Motor neuron (in vitro differentiated cells): Measurements from ENCODE around the gene FOXL3. TPM values are rescaled to one million over a fixed set of nuclear protein-coding genes. Genes with fewer than 3 reads are reported as not detected.
A peak's percentile ranks its signal among the peaks of the same experiment; 100 is the strongest.
"Not testable (repeated sequence)": the region's sequence is repeated elsewhere in the genome, so short reads cannot be mapped to it uniquely, and the experiment has no call there.

ENCODE experiments used
- ATAC-seq, 8 experiments: fragments of 200-7000 bp; cut with Tn5 transposase; replicated peaks in 6 of 8; 2 replicates each; pipeline ENCODE4 v1.8.0; 2021; ENCODE audit warnings: mild to moderate bottlenecking in 8 of 8, moderate library complexity in 8 of 8
- H3K27ac ChIP-seq, 2 donors: fragments of 250-450 bp; sonication (Bioruptor Pico); 2 replicates each; pipeline ENCODE4 v1.9.0; 2021; ENCODE audit warnings: antibody characterized with exemption in 2 of 2, mild to moderate bottlenecking in 2 of 2, moderate library complexity in 1 of 2
- H3K4me1 ChIP-seq, 2 donors: fragments of 250-450 bp; sonication (Bioruptor Pico); replicated peaks in 1 of 2; 2 replicates each; pipeline ENCODE4 v1.6.1; 2021; ENCODE audit warnings: antibody characterized with exemption in 2 of 2, mild to moderate bottlenecking in 2 of 2, moderate library complexity in 1 of 2
- H3K4me3 ChIP-seq, 5 donors: fragments of 250-450 bp; sonication (Bioruptor Pico); 2 replicates each; pipeline ENCODE4 v1.9.0; 2021; ENCODE audit warnings: antibody characterized with exemption in 5 of 5, mild to moderate bottlenecking in 5 of 5, moderate library complexity in 4 of 5
- WGBS, 10 experiments: fragments of 450-650 bp; shearing (Covaris generic); methylation state at CpG; one replicate each; pipeline ENCODE4 v1.0.0; 2022; 5-methylcytosine and 5-hydroxymethylcytosine counted together
- in situ Hi-C, 9 experiments: fragments of 400-800 bp; cut with MboI; loops; one replicate each; pipeline ENCODE4 v1.15.0; 2021; ENCODE audit warnings: low sequenced_read_pairs in 9 of 9, low pct_unique_long_range_greater_than_20kb in 2 of 9; ENCODE audit not compliant: unreplicated experiment in 9 of 9
- total RNA-seq, 8 experiments: library from RNA; unstranded; fragments of 300-600 nt; gene quantifications; 2 replicates each; pipeline versions ENCODE4 v1.2.3 to v1.2.4, GENCODE V29; 2022

The FOXL3 gene
- total RNA-seq, 8 experiments from 2014 or later = not detected

DNA sequence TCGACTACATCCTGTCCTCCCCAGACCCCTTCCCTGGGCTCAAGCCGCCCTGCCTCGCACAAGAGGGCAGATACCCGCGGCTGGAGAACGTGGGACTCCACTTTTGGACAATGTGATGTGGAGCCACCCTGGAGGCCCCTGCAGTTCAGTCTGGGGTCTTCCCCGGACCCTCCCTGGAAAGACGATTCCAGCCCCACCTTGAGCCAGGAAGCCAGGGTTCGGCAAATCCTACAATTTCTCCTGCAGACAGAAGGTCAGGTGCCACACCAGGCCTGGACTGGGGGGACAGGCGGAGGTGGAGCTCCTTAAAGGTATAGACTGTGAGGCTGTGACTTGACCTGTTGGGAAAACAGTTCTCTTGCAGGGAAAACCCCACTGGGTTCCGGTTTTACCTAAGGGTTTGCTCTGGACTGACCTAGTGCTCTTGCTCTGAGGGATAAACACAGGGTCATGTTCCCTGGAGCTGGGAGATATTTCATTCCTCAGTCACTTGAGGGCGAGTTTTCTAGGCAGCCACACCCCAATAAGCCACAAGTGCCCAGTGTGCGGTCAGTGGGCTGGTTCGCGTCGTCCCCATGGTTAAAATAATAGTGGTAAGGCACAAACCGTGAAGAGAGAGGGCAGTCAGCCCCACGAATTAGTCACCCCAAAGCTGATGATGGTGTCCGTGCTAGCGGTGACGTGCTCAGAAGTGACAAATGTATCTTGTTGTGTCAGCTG, 1.6 kb downstream of the FOXL3 start:
- no peak overlapping the region for H3K27ac ChIP-seq
- peaks cover 0 to 3% of the 10 kb centered on the region in 2 donors for H3K4me1 ChIP-seq
- in situ Hi-C loops = no loop called here
- 47 to 80% (median 62%) methylated on average over 2 to 10 of the region's 21 CpGs; no CpG with 5 or more reads in 3 of the 10 experiments for WGBS, 10 experiments
- no peak overlapping the region for H3K4me3 ChIP-seq
- ATAC-seq = no peak

- in situ Hi-C loops = no loop called here
- WGBS, 10 experiments = 18 to 100% (median 78%) methylated on average over 1 to 6 of the region's 7 CpGs
- no peak for ATAC-seq
- H3K27ac ChIP-seq = no peak overlapping the region
- H3K4me1 ChIP-seq = peaks cover 0 to 3% of the 10 kb centered on the region in 2 donors
- H3K4me3 ChIP-seq = no peak overlapping the region
Measured at GRCh38 chr7:292226-292625, 2.3 kb downstream of the FOXL3 start.

- H3K4me3 ChIP-seq = no peak overlapping the region
- 0 to 80% (median 71%) methylated on average over 1 to 10 of the region's 15 CpGs; no CpG with 5 or more reads in 5 of the 10 experiments for WGBS, 10 experiments
- H3K4me1 ChIP-seq = peaks cover 0 to 3% of the 10 kb centered on the region in 2 donors
- ATAC-seq = no peak
- in situ Hi-C loops = no loop called here
- H3K27ac ChIP-seq = no peak overlapping the region
Measured at GRCh38 chr7:292826-293225, 2.9 kb downstream of the FOXL3 start.

- no peak overlapping the region for H3K4me3 ChIP-seq
- no peak overlapping the region for H3K27ac ChIP-seq
- 20 to 87% (median 52%) methylated on average over 1 to 14 of the region's 23 CpGs; no CpG with 5 or more reads in 2 of the 10 experiments for WGBS, 10 experiments
- ATAC-seq = no peak
- H3K4me1 ChIP-seq = peaks cover 0 to 3% of the 10 kb centered on the region in 2 donors
- in situ Hi-C loops = no loop called here
Measured at GRCh38 chr7:293681-294439, 3.9 kb downstream of the FOXL3 start.

GRCh38 chr7:294440-295154, 4.6 kb downstream of the FOXL3 start:
- H3K4me3 ChIP-seq = no peak overlapping the region
- H3K27ac ChIP-seq = no peak overlapping the region
- H3K4me1 ChIP-seq = peaks cover 0 to 3% of the 10 kb centered on the region in 2 donors
- in situ Hi-C loops = no loop called here
- 47 to 100% (median 84%) methylated on average over 2 to 18 of the region's 25 CpGs; no CpG with 5 or more reads in 3 of the 10 experiments for WGBS, 10 experiments
- ATAC-seq = no peak

- H3K4me3 ChIP-seq = no peak overlapping the region
- no peak overlapping the region for H3K27ac ChIP-seq
- 79 to 84% (median 84%) methylated on average over 1 to 7 of the region's 27 CpGs; no CpG with 5 or more reads in 6 of the 10 experiments for WGBS, 10 experiments
- H3K4me1 ChIP-seq = peaks cover 0 to 3% of the 10 kb centered on the region in 2 donors
- ATAC-seq = peak in 3 of 8 experiments; percentile 68 to 95 (median 92)
- in situ Hi-C loops = no loop called here
Measured at GRCh38 chr7:295155-296154, 5.5 kb downstream of the FOXL3 start.

- Histone ChIP-seq H3K27ac (no peak overlapping the region), H3K4me3 (no peak overlapping the region), H3K4me1 (no peaks in the 10 kb centered on the region)
- WGBS, 10 experiments = no CpG with 5 or more reads among the region's 20 CpGs
- ATAC-seq = no peak
- in situ Hi-C loops = no loop called here
Measured at GRCh38 chr7:296373-296945, 6.5 kb downstream of the FOXL3 start.

- H3K4me1 ChIP-seq = not testable (repeated sequence)
- 80% methylated on average over 1 of the region's 24 CpGs; no CpG with 5 or more reads in 9 of the 10 experiments for WGBS, 10 experiments
Measured at GRCh38 chr7:297141-297540, 7.2 kb downstream of the FOXL3 start.

DNA sequence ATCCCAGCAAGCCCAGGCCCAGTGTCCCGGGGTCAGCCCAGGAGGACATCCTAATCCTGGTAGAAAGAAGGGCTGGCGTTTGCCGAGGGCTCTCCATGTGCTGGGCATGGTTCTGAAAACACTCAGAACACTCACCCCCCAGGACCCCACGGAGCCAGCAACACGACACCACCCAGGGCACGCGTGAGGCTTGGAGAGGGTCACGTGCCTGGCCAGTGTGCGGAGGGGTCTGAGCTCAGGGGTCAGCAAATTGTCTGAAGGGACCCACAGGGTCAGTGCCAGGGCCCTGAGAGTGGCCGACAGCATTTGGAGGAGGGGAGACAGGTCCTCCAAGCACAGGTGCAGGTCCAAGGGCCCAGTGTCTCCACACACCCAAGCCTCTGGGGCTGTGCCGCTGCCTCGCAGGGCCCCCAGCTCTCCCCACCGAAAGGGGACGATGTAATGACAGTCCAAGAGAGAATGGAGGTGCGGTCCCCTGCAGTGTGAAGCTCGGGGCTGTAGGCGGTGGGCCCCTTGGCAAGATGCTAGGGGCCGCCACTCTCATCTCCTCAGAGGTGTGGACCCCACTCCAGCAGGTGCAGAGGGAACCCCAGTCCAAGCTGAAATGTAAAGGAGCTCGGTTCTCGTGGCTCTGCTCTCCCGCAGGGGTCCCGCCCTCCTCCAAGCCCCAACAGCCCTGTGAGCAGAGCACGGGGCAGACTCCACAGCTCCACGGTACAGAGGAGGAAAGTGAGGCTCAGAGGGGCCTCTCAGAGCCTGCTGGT, 7.8 kb downstream of the FOXL3 start:
- WGBS, 10 experiments = 43 to 77% (median 55%) methylated on average over 1 to 7 of the region's 24 CpGs; no CpG with 5 or more reads in 6 of the 10 experiments
- in situ Hi-C loops = no loop called here
- ATAC-seq = no peak

More at GRCh38 chr7:297141-297540, 7.2 kb downstream of the FOXL3 start:
- H3K4me3 ChIP-seq, H3K27ac ChIP-seq, in situ Hi-C loops, ATAC-seq: not testable (repeated sequence)

GRCh38 chr7:298375-298702, 8.4 kb downstream of the FOXL3 start:
- WGBS, 10 experiments = 0 to 100% (median 46%) methylated on average over 1 to 9 of the region's 15 CpGs; no CpG with 5 or more reads in 4 of the 10 experiments
- in situ Hi-C loops = no loop called here

More for the DNA sequence above, 7.8 kb downstream of the FOXL3 start:
- Histone ChIP-seq H3K4me1 (no peaks in the 10 kb centered on the region), H3K27ac (no peak overlapping the region), H3K4me3 (no peak overlapping the region)

GRCh38 chr7:298743-299142, 8.8 kb downstream of the FOXL3 start:
- no peaks in the 10 kb centered on the region for H3K4me1 ChIP-seq
- no peak overlapping the region for H3K4me3 ChIP-seq
- no peak for ATAC-seq
- H3K27ac ChIP-seq = no peak overlapping the region
- in situ Hi-C loops = no loop called here
- 30 to 100% (median 47%) methylated on average over 1 to 10 of the region's 13 CpGs; no CpG with 5 or more reads in 2 of the 10 experiments for WGBS, 10 experiments

More at GRCh38 chr7:298375-298702, 8.4 kb downstream of the FOXL3 start:
- H3K4me1 ChIP-seq = no peaks in the 10 kb centered on the region
- H3K27ac ChIP-seq = no peak overlapping the region
- no peak for ATAC-seq
- no peak overlapping the region for H3K4me3 ChIP-seq
